Spinal cord (tissue), 10 donors: Measurements from ENCODE around the gene LILRA6. TPM values are rescaled to one million over a fixed set of nuclear protein-coding genes. Genes with fewer than 3 reads are reported as not detected.
"Not testable (repeated sequence)": the region's sequence is repeated elsewhere in the genome, so short reads cannot be mapped to it uniquely, and the experiment has no call there.

Source experiments
- DNase-seq, 6 donors: peaks; one replicate each; pipeline versions ENCODE4 v3.0.0 to v3.0.0-alpha.2; 2013 to 2015; ENCODE audit warnings: low spot score in 6 of 6, low read depth in 4 of 6
- H3K27ac ChIP-seq: one replicate; pipeline ENCODE4 v1.5.1; 2013; ENCODE audit warnings: low read depth, low read length, control low read depth
- H3K27me3 ChIP-seq: one replicate; pipeline ENCODE4 v1.6.1; 2013; ENCODE audit warnings: low read length; ENCODE audit not compliant: control insufficient read depth, insufficient read depth
- H3K36me3 ChIP-seq: one replicate; pipeline ENCODE4 v1.6.1; 2013; ENCODE audit warnings: low read length; ENCODE audit not compliant: control insufficient read depth, insufficient read depth
- H3K4me1 ChIP-seq: one replicate; pipeline ENCODE4 v1.6.1; 2013; ENCODE audit warnings: low read length; ENCODE audit not compliant: control insufficient read depth, insufficient read depth
- H3K4me3 ChIP-seq: one replicate; pipeline ENCODE4 v1.5.1; 2013; ENCODE audit warnings: low read depth, low read length, control low read depth
- H3K9me3 ChIP-seq: one replicate; pipeline ENCODE4 v1.6.1; 2013; ENCODE audit warnings: low read length; ENCODE audit not compliant: control insufficient read depth, insufficient read depth
- WGBS: methylation state at CpG from one replicate; pipeline ENCODE4 v1.1.5; 2013; ENCODE audit warnings: missing lambda C conversion rate; ENCODE audit not compliant: insufficient coverage; 5-methylcytosine and 5-hydroxymethylcytosine counted together
- long read RNA-seq, 4 donors: transcript quantifications; one replicate each; lab custom pipeline, GENCODE V29; 2026
- polyA plus RNA-seq, 2 donors: library from polyadenylated mRNA; unstranded; fragments of 120-200 nt; gene quantifications; one replicate each; pipeline ENCODE4 v1.2.1, GENCODE V29; 2013; ENCODE audit not compliant: insufficient read length in 2 of 2
- total RNA-seq, 2 donors: library from RNA; depleted of rRNA in 1 of 2; stranded (reverse); fragments of 120-200 nt in 1 of 2; fragments of >200 nt in 1 of 2; gene quantifications; one replicate each; pipeline versions ENCODE4 v1.2.3 to v1.2.4, GENCODE V29; 2013 to 2014
- donor health status: healthy.

The LILRA6 gene
- under 1 TPM; 0.33 to 0.99 TPM for total RNA-seq
- under 1 TPM; 0.53 to 0.67 TPM for polyA plus RNA-seq
- long read RNA-seq, donor 1: 0 reads
- long read RNA-seq, donor 2: 0 reads
- long read RNA-seq, donor 3: 0 reads
- long read RNA-seq, donor 4: 0 reads

- H3K36me3 ChIP-seq, H3K4me3 ChIP-seq, H3K27me3 ChIP-seq, H3K4me1 ChIP-seq, H3K27ac ChIP-seq, DNase-seq, H3K9me3 ChIP-seq: not testable (repeated sequence)
- WGBS: 83% methylated on average over 3 of the region's 6 CpGs
Measured at GRCh38 chr19:54242646-54243045, at the start of gene LILRA6. TSS of gene LILRA6 (minus strand) at chr19:54242790.

GRCh38 chr19:54289160-54289559, 46.6 kb upstream of the LILRA6 start:
- no CpG with 5 or more reads among the region's 8 CpGs for WGBS
- DNase-seq, H3K36me3 ChIP-seq, H3K4me1 ChIP-seq, H3K4me3 ChIP-seq, H3K27ac ChIP-seq, H3K27me3 ChIP-seq, H3K9me3 ChIP-seq: not testable (repeated sequence)

- 71% methylated on average over 1 of the region's 4 CpGs for WGBS
- H3K27me3 ChIP-seq: no peaks in the 10 kb centered on the region
- no peaks in the 10 kb centered on the region for H3K9me3 ChIP-seq
- H3K36me3 ChIP-seq: no peaks in the 10 kb centered on the region
- H3K4me3 ChIP-seq: no peak overlapping the region
- peak in 1 of 6 donors; percentile 75 for DNase-seq
- no peaks in the 10 kb centered on the region for H3K4me1 ChIP-seq
- no peak overlapping the region for H3K27ac ChIP-seq
Measured at GRCh38 chr19:54287456-54287855, 44.9 kb upstream of the LILRA6 start.

GRCh38 chr19:54286283-54286682, 43.7 kb upstream of the LILRA6 start:
- H3K27me3 ChIP-seq, DNase-seq, H3K4me3 ChIP-seq, H3K27ac ChIP-seq, H3K36me3 ChIP-seq, H3K9me3 ChIP-seq, H3K4me1 ChIP-seq: not testable (repeated sequence)
- no CpG with 5 or more reads among the region's 10 CpGs for WGBS

GRCh38 chr19:54285427-54286056, 43.0 kb upstream of the LILRA6 start:
- not testable (repeated sequence) for H3K4me1 ChIP-seq, H3K27me3 ChIP-seq, H3K9me3 ChIP-seq, H3K36me3 ChIP-seq, DNase-seq, H3K4me3 ChIP-seq, H3K27ac ChIP-seq
- WGBS: 76% methylated on average over 9 of the region's 12 CpGs

GRCh38 chr19:54282686-54283470, 40.3 kb upstream of the LILRA6 start:
- 71% methylated on average over 4 of the region's 9 CpGs for WGBS
- H3K4me3 ChIP-seq: no peak overlapping the region
- no peaks in the 10 kb centered on the region for H3K36me3 ChIP-seq
- no peaks in the 10 kb centered on the region for H3K27me3 ChIP-seq
- H3K4me1 ChIP-seq: no peaks in the 10 kb centered on the region
- no peak for DNase-seq
- H3K9me3 ChIP-seq: no peaks in the 10 kb centered on the region
- no peak overlapping the region for H3K27ac ChIP-seq

GRCh38 chr19:54281729-54282075, 39.1 kb upstream of the LILRA6 start:
- not testable (repeated sequence) for H3K27ac ChIP-seq, H3K36me3 ChIP-seq, H3K4me1 ChIP-seq, H3K4me3 ChIP-seq, DNase-seq, H3K27me3 ChIP-seq, H3K9me3 ChIP-seq
- WGBS: 84% methylated on average over 5 of the region's 5 CpGs

- Histone ChIP-seq H3K36me3 (no peaks in the 10 kb centered on the region), H3K27ac (no peak within 1 kb of the TSS), H3K27me3 (no peaks in the 10 kb centered on the region), H3K4me1 (no peaks in the 10 kb centered on the region), H3K4me3 (no peak within 1 kb of the TSS), H3K9me3 (no peaks in the 10 kb centered on the region)
- no peak for DNase-seq
- WGBS: 78% methylated on average over 6 of the region's 12 CpGs
Measured at GRCh38 chr19:54281007-54281728, 38.6 kb upstream of the LILRA6 start, which contains the start of gene LILRB2. TSS of gene LILRB2 (minus strand) at chr19:54281110. CDS start at chr19:54280496, 614 bp downstream.

GRCh38 chr19:54280441-54280840, 37.9 kb upstream of the LILRA6 start:
- not testable (repeated sequence) for H3K36me3 ChIP-seq, DNase-seq, H3K4me1 ChIP-seq, H3K27ac ChIP-seq, H3K27me3 ChIP-seq, H3K4me3 ChIP-seq, H3K9me3 ChIP-seq
- 69% methylated on average over 5 of the region's 10 CpGs for whole genome bisulfite sequencing
